Activated effector memory CD4-positive, alpha-beta T cell treated with anti-CD3 and anti-CD28 coated beads, Interleukin-2, amount 50 U/mL, for 16 hours (primary cell): ENCODE data around the gene ACIN1.
"Not testable (repeated sequence)": the region's sequence is repeated elsewhere in the genome, so short reads cannot be mapped to it uniquely, and the experiment has no call there.

Experiments used
- DNase-seq: peaks from one replicate; pipeline ENCODE4 v3.0.0-alpha.2; 2020

The ACIN1 gene

DNA sequence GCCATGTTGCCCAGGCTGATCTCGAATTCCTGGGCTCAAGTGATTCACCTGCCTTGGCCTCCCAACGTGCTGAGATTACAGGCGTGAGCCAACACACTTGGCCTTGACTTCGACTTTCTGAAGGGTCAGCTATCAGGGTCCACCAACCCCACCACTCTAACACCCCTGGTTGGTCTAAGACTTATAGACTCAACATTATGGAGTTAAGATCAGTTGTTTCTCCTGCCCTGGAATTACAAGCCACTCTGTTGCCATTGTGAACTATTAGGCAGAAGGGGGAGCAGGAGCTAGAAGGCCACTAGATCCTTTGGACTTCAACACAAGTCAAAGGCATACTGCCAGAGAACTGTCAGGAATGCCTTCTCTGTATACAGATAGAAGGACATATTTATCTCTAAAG is 54.8 kb downstream of the ACIN1 start:
- DNase-seq: no peak

DNA sequence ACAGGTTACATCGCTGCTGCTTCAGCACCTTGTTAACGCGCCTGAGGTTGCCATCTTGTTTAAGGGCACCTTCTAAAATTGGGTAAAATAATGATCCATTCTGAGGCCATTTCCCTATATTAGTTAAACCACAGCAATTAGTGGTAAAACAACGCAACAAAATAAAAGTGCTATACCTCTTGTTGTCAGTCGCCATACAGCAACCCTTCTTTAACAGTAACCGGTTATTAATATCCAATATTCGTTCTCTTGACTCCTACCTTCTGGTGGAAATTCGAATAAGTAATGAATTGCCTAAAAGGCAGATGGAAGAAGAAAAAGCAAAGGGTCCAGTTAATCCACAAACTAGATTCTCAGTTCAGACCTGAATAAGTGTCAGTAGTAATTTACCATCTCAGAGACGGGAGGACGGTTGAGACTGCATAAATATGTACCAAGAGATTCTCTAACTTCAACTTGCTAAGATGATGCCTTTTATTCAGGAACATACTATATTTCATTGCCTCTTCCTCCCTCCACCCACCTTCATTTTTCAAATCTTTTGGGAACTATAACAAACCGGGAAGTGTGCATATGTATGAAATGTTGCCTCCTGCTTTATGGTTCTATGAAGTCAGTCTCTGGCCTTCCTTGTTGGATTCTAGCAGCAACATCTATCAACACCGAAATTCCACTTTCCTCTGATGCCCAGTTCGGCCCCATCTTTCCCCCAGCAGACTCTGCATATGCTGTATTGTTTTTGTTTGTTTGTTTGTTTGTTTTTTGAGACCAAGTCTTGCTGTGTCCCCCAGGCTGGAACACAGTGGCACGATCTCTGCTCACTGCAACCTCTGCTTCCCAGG is 59.4 kb downstream of the ACIN1 start:
- DNase-seq: no peak

DNA sequence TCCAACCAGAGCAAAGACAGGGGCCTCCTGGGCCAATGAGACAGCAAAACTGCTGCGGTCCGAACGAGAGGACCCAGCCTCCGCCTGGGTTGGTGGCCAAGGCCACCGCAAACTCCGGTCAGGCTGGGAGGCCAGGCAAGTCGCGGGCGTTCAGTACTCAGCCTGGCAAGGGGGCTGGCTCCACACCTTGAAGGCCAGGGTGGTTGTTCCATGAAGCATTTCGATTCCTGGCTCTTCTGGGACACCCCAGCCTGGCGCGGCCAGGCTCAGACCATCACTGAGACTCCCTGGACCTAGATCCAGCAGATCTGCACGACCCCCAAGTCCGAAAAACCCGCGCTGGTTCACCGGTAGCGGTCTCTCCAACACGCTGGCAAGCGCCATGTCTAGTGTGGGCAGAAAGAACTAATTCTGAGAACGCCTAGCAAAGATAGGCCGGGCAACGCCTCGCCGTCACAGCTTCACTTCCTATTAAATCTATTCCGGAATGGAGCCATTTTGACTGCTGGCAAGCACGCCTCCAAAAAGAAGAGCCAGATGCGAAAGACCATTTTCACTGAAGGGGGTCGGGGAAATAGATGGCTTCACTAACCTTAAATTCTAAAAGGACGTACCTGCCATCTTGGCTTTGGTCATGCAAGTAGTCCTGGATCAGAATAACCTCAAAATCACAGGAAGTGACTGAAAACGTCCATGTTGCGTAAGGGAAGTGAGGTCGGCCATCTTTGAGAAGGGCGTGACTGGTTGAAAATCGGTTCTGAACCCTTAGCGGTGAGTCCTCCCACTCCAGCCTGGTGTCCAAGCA is 60.2 kb downstream of the ACIN1 start, which contains the start of gene PSMB5:
Gene PSMB5, minus strand, starts transcription at position 403 of the 805 bp plus-strand sequence. Its CDS starts 19 bp downstream, at position 384.
- peak; percentile 94 for DNase-seq

DNA sequence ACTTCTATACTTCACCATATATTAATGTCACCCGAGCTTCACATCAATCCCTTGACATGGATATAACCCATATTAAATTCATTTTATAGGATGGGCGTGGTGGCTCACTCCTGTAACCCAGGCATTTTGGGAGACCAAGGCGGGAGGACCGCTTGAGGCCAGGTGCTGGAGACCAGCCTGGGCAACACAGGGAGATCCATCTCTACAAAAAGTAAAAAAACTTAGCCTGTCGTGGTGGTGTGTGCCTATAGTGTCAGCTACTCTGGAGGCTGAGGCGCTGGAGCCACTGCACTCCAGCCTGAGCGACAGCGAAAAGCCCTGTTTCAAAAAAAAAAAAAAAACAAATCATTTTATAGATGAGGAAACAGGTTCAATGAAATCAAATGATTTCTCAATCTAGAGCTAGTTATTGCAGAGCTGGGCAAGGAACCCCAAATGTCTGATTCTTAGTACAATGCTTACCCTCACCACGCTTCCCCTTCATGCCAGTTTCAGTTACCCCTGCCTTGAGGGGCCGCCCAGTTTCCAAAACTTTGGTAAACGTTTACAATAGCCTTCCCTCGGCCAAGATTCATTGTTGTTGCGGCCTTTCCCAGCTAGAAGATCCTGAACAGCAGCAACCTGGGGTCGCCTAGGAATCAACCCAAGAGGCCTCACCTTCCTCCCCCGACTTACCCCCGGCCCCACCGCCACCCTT is 61.0 kb downstream of the ACIN1 start:
- no peak for DNase-seq

DNA sequence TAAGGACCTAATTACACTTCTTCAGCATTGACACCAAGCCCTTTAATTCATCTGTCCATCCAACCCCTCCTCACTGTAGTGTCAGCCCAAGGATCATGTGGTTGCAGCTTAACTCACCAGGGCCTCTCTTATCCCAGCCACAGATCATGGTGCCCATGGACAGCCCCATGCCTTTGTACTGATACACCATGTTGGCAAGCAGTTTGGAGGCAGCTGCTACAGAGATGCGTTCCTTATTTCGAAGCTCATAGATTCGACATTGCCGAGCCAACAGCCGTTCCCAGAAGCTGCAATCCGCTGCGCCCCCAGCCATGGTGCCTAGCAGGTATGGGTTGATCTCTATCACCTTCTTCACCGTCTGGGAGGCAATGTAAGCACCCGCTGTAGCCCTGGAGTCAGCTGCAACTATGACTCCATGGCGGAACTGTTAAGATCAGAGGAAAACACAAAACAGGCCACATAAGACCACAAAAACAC is 61.6 kb downstream of the ACIN1 start:
- no peak for DNase-seq

DNA sequence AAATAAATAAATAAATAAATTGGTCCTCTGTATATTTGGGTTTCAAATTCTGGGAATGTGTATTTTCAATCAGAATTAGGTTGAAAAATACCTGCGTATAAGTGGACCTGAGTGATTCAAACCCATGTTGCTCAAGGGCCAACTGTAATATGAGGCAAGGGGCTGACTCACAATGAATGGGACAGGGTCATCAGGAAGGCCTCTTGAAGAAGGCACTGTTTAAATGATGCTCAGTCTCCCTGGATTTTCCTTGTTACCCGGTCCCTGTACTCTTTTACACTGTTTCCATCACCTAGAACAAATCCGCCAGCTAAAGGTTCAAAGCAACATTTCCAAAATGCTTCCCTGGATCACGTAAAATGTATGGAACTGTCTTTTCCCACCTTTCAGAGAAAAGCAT is 64.0 kb downstream of the ACIN1 start:
- DNase-seq: peak; percentile 9

DNA sequence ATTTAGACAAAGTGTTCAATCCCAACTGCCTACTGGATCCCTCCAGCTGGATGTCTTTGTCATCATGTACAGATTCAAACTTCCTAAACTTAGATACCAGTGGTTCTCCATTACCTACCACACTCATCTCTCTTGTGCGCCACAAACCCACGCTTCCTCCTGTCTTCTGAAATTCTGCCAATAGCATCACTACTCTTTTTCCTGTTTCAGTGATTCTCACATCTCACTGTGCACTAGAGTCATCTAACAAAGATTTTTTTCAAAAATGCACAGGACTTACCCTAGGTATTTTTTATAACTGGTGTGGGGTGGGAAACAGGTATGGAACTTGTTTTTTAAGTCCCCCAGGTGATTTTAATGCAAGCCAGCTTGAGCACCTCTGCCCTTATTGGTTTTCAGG is 66.1 kb downstream of the ACIN1 start:
- DNase-seq: no peak

DNA sequence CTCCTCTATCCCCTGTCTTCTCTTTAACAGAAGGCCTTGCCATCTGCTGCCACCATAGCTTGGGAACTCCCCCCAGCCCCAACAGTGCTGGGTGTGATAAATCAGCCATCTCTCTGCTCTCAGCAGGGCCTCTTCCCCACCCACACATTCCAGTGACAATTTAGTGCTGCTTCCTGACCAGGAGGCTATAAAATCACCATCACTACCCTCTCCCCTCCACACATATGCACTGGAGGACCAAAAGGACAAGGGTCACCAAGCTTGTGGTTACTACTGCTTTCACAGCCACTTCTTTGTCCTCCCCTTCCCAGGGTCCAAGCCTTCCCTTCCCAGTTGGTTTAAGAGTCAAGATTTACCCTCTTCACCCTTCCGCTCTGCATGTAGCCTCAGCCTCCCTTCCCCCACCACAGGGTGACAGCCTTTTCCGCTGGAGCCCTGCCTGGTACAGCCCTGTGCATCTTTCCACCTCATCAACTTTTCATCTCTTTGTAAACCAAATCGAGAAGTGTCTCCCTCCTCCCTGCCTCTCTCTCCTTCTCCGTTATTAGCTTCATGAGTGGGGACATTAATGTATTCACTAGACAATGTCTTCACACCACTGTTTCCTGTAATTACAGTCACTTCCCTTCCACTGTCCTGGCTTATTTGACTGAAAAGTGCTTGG is 69.7 kb downstream of the ACIN1 start:
- DNase-seq: no peak

DNA sequence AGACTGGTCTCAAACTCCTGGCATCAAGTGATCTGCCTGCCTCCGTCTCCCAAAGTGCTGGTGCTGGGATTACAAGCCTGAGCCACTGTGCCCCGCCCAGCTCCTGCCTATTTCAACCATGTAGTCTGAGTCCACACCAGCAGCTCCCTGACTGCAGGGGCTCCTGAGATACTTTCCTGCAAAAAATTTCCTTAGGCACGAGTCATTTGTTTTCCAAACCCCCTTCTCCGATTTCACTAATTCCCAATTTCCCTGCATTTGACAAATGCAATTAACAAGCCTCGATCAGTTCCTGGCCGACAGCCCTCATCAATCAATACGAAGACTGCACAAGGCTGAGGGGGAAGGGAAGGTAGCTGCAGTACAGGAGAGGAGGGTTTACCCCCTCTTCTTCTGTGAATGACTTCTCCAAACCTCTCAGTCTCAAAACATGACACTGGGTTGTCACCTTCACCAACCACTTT is 70.3 kb downstream of the ACIN1 start:
- DNase-seq: no peak

DNA sequence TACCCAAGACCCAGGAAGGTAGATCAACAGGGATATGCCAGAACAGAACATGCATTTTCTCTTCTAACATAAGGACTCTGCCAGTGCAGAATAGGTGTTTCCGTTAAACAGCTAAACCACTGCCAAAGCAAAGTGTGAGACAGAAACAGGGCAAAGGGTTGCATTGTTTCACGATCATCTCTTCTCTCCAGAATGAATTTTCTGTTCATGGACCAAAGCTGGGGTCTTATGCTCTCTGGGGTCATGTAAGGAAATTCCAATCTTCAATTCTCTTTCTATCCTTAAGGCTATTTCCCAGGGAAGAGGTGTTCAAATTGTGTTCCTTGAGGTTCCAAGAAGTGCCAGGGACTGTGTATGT is 71.2 kb downstream of the ACIN1 start:
- no peak for DNase-seq

DNA sequence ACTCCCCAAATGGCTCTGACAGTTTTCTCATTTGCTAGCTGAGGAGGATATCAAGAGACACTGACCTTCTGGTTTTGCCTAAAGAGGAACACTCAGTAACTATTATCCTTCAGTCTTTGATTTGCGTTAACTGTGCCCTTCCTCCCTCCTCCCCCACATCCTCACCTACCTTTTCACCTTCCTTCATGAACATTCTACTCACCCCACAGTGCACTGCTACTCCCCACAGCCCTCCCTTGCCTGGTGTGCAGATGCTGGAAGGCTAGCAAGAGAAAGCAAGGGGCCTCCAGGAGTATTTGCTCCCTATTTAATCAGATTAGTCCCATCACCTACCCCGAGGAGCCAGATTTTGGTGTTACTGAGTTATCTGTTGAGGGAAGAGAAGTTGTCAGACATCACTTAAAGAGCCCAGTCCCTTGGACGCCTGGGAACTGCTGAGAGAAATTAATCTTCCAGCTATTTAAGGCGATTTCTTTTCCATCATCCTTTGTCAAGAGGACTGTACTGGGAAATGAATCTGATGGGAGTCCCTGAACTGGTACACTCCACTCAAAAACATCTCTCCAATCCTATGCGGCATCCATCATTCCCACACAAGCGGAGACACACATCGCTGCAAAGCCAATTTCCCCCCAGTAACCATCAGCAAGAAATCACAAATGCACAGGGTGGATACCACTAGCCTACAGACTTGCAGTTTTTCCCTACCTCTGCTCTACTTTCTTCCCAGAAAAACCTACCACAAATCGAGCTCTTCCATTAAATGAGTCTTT is 71.7 kb downstream of the ACIN1 start:
- DNase-seq: no peak

DNA sequence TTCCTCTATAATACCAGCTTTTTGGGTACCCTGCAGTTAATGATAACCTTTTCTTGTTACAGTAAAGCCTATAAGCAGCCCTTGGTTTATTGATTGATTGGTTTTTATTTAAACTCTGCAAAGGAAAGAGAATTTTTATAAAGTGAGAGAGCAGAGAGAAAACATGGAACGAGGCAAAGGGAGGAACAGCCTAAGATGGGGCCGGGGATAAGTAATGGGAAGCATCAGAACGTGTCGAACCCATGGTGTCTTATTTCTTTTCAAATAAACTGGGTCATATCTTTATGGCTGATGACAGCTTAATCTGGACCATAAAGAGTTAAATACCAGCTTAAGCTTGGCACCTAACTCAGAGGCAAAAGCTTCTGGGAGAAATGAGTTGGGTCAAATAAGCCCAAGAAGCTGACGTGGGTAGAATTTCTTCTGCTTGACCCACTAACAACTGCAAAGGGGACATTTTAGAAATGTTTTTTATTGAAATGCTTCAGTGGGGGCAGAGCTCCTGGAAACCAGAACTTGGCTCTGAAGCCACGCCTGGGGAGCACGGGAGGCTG is 73.0 kb downstream of the ACIN1 start:
- DNase-seq: no peak

DNA sequence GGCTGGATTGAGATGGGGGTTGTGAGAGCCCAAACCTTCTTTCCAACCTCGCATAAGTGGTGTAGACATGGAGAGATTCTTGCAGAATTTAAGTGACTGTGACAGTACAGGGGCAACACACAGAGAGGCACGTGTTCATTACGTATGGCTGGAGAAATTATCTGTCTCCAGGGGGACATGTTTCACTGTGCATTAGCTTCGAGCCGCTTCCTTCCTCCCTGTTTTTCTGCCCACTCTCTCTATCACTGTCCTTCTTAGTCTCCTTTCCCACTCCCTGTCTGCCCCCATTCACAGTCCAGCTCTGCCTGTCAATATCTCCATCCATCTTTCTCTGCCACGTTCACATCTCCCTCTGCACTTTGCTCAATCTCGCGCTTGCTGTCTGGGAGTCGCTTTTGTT is 73.5 kb downstream of the ACIN1 start:
- DNase-seq: no peak

DNA sequence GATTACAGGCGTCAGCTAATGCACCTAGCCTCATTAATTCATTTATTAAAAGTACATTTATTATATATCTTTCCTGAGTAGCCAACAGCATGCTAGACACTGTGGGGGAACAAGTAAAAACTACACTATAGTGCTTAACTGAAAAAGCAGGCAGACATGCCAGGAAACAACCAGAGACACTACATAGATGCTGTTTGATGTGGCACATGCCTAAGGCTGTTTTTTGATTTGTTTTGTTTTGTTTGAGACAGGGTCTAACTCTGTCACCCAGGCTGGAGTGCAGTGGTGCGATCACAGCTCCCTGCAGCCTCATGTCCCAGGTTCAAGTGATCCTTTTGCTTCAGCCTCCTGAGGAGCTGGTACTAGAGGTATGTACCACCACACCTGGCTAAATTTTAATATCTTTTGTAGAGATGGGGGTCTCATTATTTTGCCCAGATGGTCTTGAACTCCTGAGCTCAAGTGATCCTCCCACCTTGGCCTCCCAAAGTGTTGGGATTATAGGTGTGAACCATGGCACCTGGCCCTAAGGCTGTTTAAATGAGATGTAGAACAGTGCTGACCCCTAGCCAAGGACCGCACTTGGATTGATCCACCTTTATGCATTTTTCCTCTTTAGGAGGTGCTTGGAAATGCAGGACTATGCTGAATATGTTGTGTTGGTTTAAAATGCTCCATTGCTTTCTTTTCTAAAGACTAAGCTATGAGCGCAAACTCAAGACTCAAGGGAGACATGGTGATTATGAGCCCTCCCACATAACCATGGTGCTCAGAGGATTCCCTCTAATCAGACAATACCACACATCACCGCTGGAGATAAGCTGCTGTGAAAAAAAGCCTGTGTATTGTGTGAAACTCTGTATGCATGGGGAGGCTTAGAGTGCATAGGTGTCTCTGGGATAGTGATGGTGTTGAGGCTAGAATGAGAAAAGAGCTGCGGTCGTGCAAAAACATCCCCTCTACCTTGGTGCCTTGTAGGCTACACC is 74.5 kb downstream of the ACIN1 start:
- no peak for DNase-seq

DNA sequence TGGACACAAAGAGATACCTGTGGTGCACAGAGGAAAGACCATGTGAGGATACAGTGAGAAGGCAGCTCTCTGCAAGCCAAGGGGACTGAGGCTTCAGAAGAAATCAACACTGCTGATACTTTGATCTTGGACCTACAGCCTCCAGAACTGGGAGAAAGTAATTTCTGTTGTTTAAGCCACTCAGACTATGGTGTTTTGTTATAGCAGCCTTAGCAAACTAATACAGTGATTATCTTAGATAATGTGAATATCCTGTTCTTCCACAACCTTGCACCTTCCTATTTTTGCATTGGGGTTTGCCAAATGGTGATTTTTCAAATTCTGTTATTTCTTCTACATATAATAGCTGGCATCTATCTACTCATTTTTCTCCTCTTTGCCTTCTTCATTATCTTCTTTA is 76.8 kb downstream of the ACIN1 start:
- no peak for DNase-seq

DNA sequence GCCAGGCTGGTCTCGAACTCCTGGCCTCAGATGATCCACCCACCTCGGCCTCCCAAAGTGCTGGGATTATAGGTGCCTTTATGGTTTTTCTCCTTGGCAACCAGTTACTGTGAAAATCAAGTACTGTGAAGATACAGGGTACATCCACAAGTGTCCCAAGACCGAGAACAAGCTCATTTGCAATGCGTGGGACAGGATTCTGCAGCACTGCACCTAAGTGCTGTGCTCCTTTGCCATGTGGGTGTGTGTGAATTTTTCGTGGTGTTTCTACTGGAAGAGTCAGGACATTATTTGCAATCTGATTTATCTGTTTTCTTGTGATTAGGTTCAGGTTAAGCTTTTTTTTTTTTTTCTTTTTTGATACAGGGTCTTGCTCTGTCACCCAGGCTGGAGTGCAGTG is 77.8 kb downstream of the ACIN1 start:
- DNase-seq: no peak

DNA sequence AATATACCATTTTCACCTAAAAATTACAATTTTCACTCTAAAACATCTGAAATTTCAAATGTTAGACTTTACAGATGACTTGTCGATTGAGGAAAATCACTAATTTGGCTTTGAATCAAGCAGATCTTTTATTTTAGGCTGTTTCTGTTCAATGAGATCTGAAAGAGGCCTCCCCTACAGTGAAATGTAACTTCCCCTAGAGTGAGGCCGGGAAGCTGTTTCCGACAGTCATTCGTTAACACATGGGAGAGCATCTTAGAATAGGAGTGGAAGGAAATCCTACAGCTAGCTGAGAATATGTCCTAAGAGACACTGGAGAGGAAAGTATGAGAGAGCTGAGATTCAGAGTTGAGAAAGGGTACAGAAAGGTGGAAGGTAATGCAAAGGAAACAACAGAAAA is 79.3 kb downstream of the ACIN1 start:
- DNase-seq: no peak

DNA sequence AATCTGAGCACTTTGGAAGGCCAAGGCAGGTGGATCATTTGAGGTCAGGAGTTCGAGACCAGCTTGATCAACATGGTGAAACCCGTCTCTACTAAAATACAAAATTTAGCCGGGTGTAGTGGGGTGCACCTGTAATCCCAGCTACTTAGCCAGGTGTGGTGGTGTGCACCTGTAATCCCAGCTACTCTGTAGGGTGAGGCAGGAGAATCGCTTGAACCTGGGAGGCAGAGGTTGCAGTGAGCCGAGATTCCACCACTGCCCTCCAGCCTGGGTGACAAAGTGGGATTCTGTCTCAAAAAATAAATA is 81.2 kb downstream of the ACIN1 start:
- DNase-seq: not testable (repeated sequence)

DNA sequence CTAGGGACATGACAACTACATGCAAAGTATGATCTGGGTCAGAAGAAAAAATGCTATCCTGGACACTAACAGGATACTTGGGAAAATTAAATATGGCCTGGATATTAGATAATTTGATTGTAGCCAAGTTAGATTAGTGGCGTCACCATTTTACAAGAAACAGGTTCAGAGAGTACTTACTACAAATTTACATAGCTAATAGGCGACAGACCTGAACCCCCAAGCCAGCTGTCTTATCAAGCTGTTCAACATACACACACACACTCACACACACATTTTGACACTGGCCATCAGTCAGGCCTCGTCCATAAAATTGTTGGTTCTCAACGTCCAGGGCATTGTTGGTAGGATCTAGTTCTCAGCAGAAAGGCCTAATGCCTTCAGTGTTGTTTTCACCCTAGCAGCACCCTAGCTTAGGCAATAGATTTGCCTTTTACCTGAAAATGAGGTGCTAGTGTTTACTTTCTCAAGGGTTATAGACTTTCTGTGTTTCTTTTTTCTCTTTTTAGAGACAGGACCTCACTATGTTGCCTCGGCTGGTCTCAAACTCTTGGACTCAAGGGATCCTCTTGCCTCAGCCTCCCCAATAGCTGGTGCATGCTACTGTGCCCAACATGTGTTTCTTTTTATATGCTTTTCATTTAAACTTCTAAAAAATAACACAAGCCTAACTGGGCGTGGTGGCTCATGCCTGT is 81.7 kb downstream of the ACIN1 start:
- no peak for DNase-seq
